Neural cell (in vitro differentiated cells): ENCODE data around the gene PLXNC1. TPM values are rescaled to one million over a fixed set of nuclear protein-coding genes. Genes with fewer than 3 reads are reported as not detected.

Source experiments
- H2AFZ ChIP-seq: fragments of 200-600, 300-800 bp; sonication (generic), shearing (Covaris generic); 2 replicates; pipeline ENCODE4 v1.6.0; 2014; ENCODE audit warnings: low read depth, mild to moderate bottlenecking, antibody characterized with exemption, low read length, moderate library complexity
- H3F3A ChIP-seq: fragments of 200-600 bp; shearing (Covaris generic); 2 replicates; pipeline ENCODE4 v1.6.1; 2016; ENCODE audit warnings: mild to moderate bottlenecking, moderate library complexity, mixed read lengths, antibody characterized with exemption, low read length; ENCODE audit not compliant: insufficient read depth, poor library complexity, severe bottlenecking
- H3K27ac ChIP-seq: fragments of 200-600, 300-800 bp; sonication (generic), shearing (Covaris generic); 2 replicates; pipeline ENCODE4 v1.5.1; 2014; ENCODE audit warnings: mild to moderate bottlenecking, low read length, moderate library complexity
- H3K27me3 ChIP-seq: fragments of 300-800, 200-600 bp; sonication (generic), shearing (Covaris generic); 2 replicates; pipeline ENCODE4 v1.6.0; 2014; ENCODE audit warnings: mild to moderate bottlenecking, low read depth, low read length, moderate library complexity; ENCODE audit not compliant: insufficient read depth
- H3K36me3 ChIP-seq: fragments of 300-800, 200-600 bp; sonication (generic), shearing (Covaris generic); 2 replicates; pipeline ENCODE4 v1.5.1; 2014; ENCODE audit warnings: mild to moderate bottlenecking, antibody characterized with exemption, low read length, moderate library complexity; ENCODE audit not compliant: insufficient read depth
- H3K4me2 ChIP-seq: fragments of 300-800, 200-600 bp; sonication (generic), shearing (Covaris generic); 2 replicates; pipeline ENCODE4 v1.6.0; 2014; ENCODE audit warnings: mild to moderate bottlenecking, low read length
- H3K4me3 ChIP-seq: fragments of 300-800, 200-600 bp; sonication (generic), shearing (Covaris generic); 2 replicates; pipeline ENCODE4 v1.5.1; 2014; ENCODE audit warnings: mild to moderate bottlenecking, low read length, moderate library complexity
- H3K79me2 ChIP-seq: fragments of 200-600 bp; shearing (Covaris generic); replicated peaks from 2 replicates; pipeline ENCODE4 v1.6.0; 2014; ENCODE audit warnings: mild to moderate bottlenecking, low read length, moderate library complexity; ENCODE audit not compliant: insufficient read depth
- H3K9ac ChIP-seq: fragments of 300-800, 200-600 bp; sonication (generic), shearing (Covaris generic); 2 replicates; pipeline ENCODE4 v1.6.1; 2016; ENCODE audit warnings: mild to moderate bottlenecking, low read length, mixed read lengths
- H3K9me2 ChIP-seq: fragments of 200-600 bp; shearing (Covaris generic); 2 replicates; pipeline ENCODE4 v1.6.1; 2016; ENCODE audit warnings: mild to moderate bottlenecking, low read length, mixed read lengths; ENCODE audit not compliant: insufficient read depth
- H3K9me3 ChIP-seq: fragments of 200-600, 300-800 bp; sonication (generic), shearing (Covaris generic); 2 replicates; pipeline ENCODE4 v1.6.1; 2016; ENCODE audit warnings: mild to moderate bottlenecking, mixed run types, low read length, moderate library complexity, mixed read lengths
- H4K20me1 ChIP-seq: fragments of 200-600 bp; shearing (Covaris generic); 2 replicates; pipeline ENCODE4 v1.6.1; 2016; ENCODE audit warnings: mild to moderate bottlenecking, mixed run types; ENCODE audit not compliant: insufficient read depth
- CTCF ChIP-seq: fragments of 450-650 bp; IDR thresholded peaks from 2 replicates; pipeline ENCODE4 v1.5.1; 2014; ENCODE audit warnings: antibody characterized with exemption, mild to moderate bottlenecking, moderate library complexity; ENCODE audit not compliant: poor library complexity, severe bottlenecking
- EP300 ChIP-seq: fragments of 450-650 bp; conservative IDR thresholded peaks from 2 replicates; pipeline ENCODE4 v1.6.1; 2014; ENCODE audit warnings: antibody characterized with exemption, mild to moderate bottlenecking, moderate library complexity; ENCODE audit not compliant: poor library complexity, severe bottlenecking
- EZH2 ChIP-seq: fragments of 200-600, 300-800 bp; shearing (Covaris generic), sonication (generic); IDR thresholded peaks from 2 replicates; pipeline ENCODE4 v1.6.1; 2014; ENCODE audit warnings: antibody characterized with exemption, low read length, borderline replicate concordance, mild to moderate bottlenecking; ENCODE audit not compliant: insufficient read depth, poor library complexity, severe bottlenecking
- MXI1 ChIP-seq: fragments of 450-650 bp; conservative IDR thresholded peaks from 2 replicates; pipeline ENCODE4 v1.6.1; 2014; ENCODE audit warnings: antibody characterized with exemption, mild to moderate bottlenecking; ENCODE audit not compliant: poor library complexity, severe bottlenecking
- POLR2AphosphoS5 ChIP-seq: IDR thresholded peaks from 2 replicates; pipeline ENCODE4 v1.6.1; 2012
- RAD21 ChIP-seq: fragments of 450-650 bp; conservative IDR thresholded peaks from 2 replicates; pipeline ENCODE4 v1.6.1; 2014; ENCODE audit warnings: antibody characterized with exemption, mild to moderate bottlenecking, moderate library complexity
- REST ChIP-seq: IDR thresholded peaks from 2 replicates; pipeline ENCODE4 v1.6.1; 2012; ENCODE audit warnings: borderline replicate concordance
- SMC3 ChIP-seq: fragments of 450-650 bp; conservative IDR thresholded peaks from 2 replicates; pipeline ENCODE4 v1.6.1; 2014; ENCODE audit warnings: antibody characterized with exemption, mild to moderate bottlenecking, moderate library complexity; ENCODE audit not compliant: poor library complexity
- TAF1 ChIP-seq: IDR thresholded peaks from 2 replicates; pipeline ENCODE4 v1.6.1; 2012; ENCODE audit warnings: low read depth
- polyA plus RNA-seq: library from polyadenylated mRNA; depleted of rRNA; stranded (reverse); fragments of >200 nt; gene quantifications from 2 replicates; pipeline ENCODE4 v1.2.3, GENCODE V29; 2014

The PLXNC1 gene
- polyA plus RNA-seq, 1 donor from 2014 or later = 76.3 TPM

DNA sequence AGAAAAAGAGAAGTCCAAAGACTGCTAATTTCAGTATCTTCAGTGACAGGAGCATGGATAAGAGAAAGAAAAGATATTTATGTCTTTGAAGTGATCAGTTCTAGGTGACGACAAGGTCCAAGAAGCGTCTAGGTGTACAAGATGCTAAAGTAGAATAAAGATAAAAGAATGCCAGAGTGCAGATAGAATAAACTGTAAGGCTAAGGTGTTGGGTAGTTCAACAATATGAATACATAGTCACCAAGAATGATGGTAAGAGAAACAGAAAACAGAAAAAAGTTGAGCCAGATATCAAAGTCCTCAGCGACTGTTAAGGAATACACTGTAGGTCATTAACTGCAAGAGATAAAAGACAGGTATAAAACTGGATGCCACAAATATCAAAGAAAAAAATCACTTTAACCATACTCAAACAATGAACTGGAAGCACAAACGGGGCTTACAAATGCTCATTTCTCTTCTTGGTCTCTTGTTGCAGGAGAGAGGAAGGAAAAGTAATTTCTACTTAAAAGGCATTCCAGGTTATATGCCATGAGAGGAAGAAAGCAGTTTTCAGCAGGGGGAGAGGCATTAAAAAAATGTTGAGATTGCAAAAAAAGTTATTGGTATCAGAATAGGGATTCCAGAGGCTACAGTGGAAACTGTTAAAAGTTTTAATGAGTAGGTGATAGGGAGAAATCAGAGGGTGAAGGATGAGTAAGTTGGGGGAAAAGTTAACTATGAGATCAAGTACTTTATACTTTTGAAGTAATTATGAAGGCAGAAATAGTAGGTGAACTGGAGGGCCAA lies 189.8 kb downstream of the PLXNC1 start:
- H3K9me3 ChIP-seq = no peaks in the 10 kb centered on the region
- H3K9ac ChIP-seq = no peak overlapping the region
- TF ChIP-seq EP300 (no peak), REST (no peak), SMC3 (no peak), EZH2 (no peak), MXI1 (no peak), POLR2AphosphoS5 (no peak), TAF1 (no peak), CTCF (no peak), RAD21 (no peak)
- no peak overlapping the region for H2AFZ ChIP-seq
- no peaks in the 10 kb centered on the region for H3K79me2 ChIP-seq
- no peaks in the 10 kb centered on the region for H4K20me1 ChIP-seq
- no peak overlapping the region for H3K4me3 ChIP-seq
- no peak overlapping the region for H3K27ac ChIP-seq
- no peaks in the 10 kb centered on the region for H3F3A ChIP-seq
- no peak overlapping the region for H3K4me2 ChIP-seq
- H3K9me2 ChIP-seq = no peaks in the 10 kb centered on the region
- no peaks in the 10 kb centered on the region for H3K27me3 ChIP-seq
- H3K36me3 ChIP-seq = no peaks in the 10 kb centered on the region

DNA sequence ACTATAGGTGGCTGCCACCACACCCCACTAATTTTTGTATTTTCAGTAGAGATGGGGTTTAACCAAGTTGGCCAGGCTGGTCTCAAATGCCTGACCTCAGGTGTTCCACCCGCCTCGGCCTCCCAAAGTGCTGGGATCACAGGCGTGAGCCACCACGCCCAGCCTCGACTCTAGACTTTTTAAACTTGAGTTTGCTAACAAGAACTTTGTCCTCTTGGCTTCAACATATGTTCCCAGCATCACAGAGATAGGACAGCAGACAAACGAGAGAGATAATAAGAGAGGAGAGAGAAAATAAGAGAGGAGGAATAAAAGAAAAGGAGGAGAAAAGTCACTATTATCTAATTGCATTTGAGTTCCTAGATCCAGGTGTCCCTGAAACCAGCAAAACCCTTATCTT lies 192.2 kb downstream of the PLXNC1 start:
- H4K20me1 ChIP-seq = no peaks in the 10 kb centered on the region
- H3K9ac ChIP-seq = no peak overlapping the region
- H3K27me3 ChIP-seq = no peaks in the 10 kb centered on the region
- peaks cover 3% of the 10 kb centered on the region for H3K36me3 ChIP-seq
- H3K79me2 ChIP-seq = no peaks in the 10 kb centered on the region
- TF ChIP-seq EP300 (no peak), TAF1 (no peak), RAD21 (no peak), EZH2 (no peak), SMC3 (no peak), MXI1 (no peak), POLR2AphosphoS5 (no peak), CTCF (no peak), REST (no peak)
- no peak overlapping the region for H3K4me2 ChIP-seq
- H3F3A ChIP-seq = no peaks in the 10 kb centered on the region
- no peak overlapping the region for H3K4me3 ChIP-seq
- no peaks in the 10 kb centered on the region for H3K9me2 ChIP-seq
- no peak overlapping the region for H2AFZ ChIP-seq
- no peaks in the 10 kb centered on the region for H3K9me3 ChIP-seq
- H3K27ac ChIP-seq = no peak overlapping the region
